GM18873 (cell line): ENCODE measurements around the gene CYFIP2.

ENCODE experiments used
- ATAC-seq: cut with Tn5 transposase; IDR thresholded peaks from one replicate; pipeline ENCODE4 v1.9.1; 2021; ENCODE audit warnings: mild to moderate bottlenecking, moderate library complexity, moderate number of reproducible peaks; ENCODE audit not compliant: unreplicated experiment, low FRiP score

The CYFIP2 gene

GRCh38 chr5:157352756-157353340 is 86.9 kb downstream of the CYFIP2 start:
- ATAC-seq: no peak

- no peak for ATAC-seq
Observed at GRCh38 chr5:157354800-157355199, 88.9 kb downstream of the CYFIP2 start.

DNA sequence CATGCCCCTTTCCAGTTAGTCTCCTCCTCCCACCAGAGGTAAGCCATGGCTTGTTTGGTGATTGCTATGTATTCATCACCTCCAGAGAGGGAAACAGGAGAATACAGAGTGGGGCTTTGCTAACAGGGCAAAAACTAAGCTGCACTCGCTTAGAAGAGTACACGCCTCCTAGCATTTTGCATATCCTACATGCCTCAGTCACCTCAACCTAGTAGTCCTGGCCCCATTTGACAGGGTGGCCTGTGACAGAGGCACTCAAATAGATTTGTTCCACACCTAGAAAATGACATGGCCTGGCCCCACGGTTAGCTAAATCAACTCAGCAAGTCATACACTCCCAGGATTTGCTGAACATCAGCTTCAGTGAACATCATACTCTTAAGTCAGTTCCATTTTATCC is 90.7 kb downstream of the CYFIP2 start:
- no peak for ATAC-seq

DNA sequence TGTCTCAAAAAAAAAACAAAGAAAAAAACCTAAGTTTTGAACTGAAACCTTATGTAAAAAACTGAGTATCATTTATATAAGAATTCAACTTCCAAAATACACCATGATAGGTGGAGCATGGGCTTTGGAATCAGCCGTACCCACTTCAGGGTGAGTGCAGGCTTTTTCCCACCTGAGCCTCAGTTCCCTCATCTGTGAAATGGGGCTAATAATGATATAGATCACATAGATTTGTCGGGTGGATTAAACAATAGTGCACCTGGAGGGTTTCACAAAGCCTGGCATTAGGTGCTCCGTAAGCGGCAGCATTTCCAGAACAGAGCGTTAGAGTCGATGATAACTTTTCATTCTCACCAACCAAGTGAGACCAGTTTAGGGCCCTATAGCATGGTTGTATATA is 91.9 kb downstream of the CYFIP2 start:
- ATAC-seq: no peak

DNA sequence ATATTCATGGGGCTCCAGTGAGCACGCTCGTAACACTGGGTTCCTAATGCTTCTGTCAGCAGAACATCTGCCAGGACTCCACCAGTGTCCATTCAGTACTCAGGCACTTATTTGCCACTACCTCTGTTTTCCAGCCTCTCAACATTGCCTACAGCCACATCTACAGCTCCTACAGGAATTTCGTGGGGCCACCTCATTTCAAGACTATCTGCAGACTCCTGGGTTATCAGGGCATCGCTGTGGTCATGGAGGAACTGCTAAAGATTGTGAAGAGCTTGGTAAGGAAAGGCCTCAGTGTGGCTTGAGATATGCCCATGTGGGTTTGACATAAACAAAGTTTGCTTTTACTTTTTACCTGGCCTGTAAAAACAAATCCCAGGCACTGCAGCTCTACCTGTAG is 92.9 kb downstream of the CYFIP2 start:
- no peak for ATAC-seq

DNA sequence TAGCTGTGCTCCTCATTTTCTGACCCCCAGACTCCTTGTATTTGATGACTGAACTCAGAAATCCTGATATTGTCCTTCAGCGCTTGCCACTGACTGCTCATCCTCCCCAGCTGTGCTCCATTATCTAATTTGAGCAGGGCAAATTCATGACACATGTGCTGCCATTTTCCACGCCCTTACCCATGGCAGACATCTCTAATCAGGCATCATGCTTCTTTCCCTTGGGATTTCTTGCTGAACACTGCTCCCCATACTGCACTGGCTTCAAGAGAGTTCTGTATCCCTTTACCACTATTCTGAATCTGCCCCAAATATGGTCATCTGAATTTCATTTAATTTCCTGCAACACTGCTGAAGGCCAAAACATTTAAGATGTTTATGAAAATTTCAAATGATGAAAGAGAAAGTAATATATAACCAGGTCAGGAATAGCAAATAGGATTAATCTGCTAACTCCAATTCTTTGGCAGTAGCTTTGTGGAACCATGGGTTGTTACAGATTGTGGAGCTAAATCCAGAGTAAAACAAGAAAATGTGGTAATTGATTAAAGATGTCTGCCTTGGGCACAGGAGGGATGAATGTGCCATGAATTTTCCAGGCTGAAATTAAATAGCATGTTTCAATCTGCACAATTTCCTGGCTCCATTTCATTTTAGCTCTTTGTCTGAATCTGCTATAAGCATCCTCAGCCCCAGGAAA is 93.6 kb downstream of the CYFIP2 start:
- no peak for ATAC-seq

DNA sequence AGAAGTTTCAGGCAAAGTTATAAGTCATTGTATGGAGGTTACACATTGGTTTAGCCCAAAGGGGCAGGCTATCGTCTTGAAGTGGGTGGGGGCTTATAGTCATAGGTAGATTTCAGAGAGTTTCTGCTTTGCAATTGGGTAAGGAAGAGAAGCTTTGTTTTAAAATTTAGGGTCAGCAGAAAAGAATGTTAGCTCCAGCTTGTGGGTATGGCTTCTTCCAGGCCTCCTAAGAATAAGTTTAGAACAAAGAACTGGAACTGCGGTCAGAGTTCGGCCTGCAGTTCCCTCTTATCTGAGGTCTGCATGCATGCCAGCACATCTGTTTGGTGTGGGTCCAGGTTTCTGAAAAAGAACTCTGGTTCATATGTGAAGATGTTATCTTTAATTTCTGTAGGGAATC is 96.1 kb downstream of the CYFIP2 start:
- ATAC-seq: no peak

DNA sequence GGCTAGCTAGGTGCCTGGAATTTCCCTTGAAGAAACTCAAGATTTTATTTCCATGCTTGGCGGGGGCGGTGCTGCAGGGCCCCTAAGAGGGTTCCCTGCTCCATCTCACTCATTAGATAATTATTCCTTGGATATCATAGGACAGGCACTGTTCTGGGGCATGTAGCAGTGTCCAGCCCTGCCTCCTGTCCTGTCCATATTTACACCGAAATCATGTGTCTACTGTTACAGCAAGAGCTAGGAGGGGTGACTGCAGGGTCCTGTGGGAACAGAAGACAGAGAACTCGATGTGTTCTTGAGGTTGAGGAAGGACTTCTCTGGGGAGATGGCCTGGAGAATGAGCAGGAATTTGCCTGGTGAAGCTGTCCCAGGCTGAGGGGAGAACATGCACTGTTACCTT is 96.6 kb downstream of the CYFIP2 start:
- ATAC-seq: no peak

- ATAC-seq: no peak
Observed at GRCh38 chr5:157362982-157363381, 97.1 kb downstream of the CYFIP2 start.

GRCh38 chr5:157365732-157366131 is 99.8 kb downstream of the CYFIP2 start:
- ATAC-seq: no peak

DNA sequence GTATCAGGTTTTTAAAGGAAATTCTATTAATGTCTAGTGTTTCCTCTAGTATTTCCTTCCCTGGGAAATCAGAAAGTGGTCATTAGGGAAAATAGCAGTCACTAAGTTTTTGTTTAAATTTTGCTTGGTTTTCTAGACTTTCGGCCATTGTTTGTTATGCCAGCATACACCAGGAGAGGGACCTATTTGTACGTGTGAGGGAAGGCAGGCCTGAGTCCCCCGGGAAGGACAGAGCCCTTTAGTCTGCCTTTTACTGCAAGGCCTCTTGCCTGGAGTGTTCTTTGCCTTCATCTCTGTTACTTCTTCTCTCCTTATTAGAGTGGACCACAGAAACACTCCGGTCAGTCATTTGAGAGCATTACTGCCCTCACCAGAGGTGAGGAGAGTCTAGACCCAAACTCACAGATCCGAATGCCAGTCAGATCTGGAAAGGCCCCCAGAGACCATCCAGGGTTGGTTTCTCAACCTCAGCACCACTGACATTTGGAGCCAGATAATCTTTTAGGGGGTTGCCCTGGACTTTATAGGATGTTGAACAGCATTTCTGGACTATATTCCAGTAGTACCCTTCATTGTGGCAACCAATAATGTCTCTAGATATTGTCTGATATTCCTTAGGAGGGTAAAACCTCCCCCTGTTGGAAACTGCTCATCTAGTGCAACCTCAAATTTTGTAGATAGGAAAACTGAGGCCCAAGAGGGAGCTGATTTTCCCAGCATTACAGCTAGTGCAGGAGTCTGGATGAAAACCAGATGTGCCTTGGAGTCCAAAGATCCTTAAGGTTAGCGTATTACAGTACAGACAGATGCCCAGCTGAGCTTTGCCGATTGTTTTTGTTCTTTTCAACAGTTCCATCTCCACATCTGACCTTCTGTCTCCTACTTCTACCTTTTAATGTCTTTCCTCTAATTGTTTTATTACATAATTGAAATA is 101.1 kb downstream of the CYFIP2 start:
- ATAC-seq: no peak

DNA sequence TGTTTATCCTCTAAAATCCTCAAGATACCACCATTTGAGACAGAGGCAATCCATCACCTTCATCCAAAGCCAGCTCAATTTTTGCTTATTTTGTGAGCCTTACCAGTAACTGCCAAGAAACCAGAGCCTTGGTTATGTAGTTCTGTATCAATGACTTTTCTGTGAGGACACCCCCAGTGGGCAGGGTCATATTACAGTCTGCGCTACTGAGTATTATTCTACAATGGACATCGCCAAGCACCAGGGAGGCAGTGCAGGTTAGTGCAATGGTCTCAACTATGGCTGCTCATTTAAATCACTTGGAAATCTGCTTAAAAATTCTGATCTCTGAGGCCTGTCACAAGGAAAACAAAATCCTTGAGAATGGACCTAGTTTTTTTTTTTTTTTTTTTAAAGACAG is 103.6 kb downstream of the CYFIP2 start:
- no peak for ATAC-seq

- ATAC-seq: no peak
Observed at GRCh38 chr5:157370967-157371366, 105.0 kb downstream of the CYFIP2 start.

DNA sequence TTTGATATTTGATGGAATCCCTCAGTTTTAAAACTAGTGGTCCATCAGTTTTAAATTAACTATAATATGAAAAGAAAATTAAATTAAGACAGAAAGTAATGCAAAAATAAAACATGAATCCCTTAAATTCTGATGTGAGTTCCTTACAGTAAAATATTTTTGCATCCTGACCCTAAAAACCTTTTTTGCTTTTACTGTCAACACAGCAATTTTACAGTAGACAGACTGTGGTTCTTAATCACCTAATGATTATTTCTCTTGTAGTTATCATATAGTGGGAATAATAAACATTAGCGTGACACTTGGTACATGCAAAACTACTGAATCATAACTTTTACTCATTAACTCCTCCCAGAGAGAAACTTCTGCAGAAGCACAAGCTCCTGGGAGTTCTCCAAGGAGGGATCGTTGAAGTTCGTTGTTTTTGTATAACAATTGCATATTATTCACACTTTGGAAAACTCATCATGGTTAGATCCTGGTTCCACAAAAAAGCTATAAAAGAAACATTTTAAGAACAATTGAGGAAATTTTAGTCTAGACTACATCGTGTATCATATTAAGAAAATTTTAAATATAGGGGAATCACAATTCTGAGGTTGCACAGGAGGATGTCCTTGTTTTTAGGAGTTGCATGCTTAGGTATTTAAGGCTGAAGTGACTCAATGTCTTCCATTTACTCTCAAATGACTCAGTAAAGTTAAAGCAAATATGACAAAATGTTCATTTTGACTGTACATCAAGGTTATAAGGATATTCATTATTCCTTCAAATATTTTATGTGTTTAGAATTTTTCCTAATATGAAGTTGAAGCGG is 105.9 kb downstream of the CYFIP2 start:
- ATAC-seq: no peak

DNA sequence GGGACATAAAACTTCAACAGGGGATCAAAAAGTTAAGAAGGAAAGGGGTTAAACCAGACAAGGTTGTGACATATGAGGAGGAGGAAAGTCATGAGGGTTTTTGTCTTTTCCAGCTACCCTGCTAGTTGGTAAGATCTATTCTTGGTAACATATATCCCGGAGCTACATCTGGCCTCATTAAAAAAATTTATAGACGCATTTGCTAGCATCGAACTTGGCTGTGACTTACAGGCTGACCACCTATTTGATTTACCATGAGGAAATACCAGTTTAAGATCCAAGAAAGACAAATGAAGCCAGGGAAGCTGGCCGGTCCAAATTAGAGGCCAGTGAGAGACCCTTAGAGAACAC is 106.5 kb downstream of the CYFIP2 start:
- no peak for ATAC-seq

DNA sequence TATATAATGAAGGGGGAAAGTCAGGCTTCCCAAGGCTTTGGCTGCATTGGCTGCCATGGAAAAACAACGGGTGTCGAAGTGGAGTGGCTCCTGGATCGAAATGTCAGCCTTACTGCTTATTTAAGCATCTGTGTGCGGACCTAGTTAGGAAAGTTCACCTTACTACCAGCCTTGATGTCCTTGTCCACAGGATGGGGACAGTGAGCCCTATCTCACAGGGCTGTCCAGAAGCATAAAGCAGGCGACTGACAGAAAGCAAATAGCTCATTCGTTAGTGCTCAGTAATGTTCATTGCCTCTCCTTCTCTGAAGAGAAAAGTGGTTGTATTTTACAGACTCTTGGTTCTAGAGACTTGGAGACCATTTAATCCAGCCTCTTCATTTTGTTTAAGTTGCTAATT is 112.6 kb downstream of the CYFIP2 start:
- ATAC-seq: no peak

- no peak for ATAC-seq
Observed at GRCh38 chr5:157379983-157380382, 114.1 kb downstream of the CYFIP2 start.

- no peak for ATAC-seq
Observed at GRCh38 chr5:157381746-157382145, 115.8 kb downstream of the CYFIP2 start.

GRCh38 chr5:157382996-157383800 is 117.3 kb downstream of the CYFIP2 start:
- no peak for ATAC-seq
